GM21576 (cell line): Measurements from ENCODE around the gene PRKCQ.
A peak's percentile ranks its signal among the peaks of the same experiment; 100 is the strongest.

Experiments
- ATAC-seq: cut with Tn5 transposase; IDR thresholded peaks from one replicate; pipeline ENCODE4 v1.9.1; 2021; ENCODE audit warnings: mild to moderate bottlenecking, moderate library complexity; ENCODE audit not compliant: unreplicated experiment

PRKCQ gene

GRCh38 chr10:6410830-6411229 is 169.2 kb downstream of the PRKCQ start:
- no peak for ATAC-seq

DNA sequence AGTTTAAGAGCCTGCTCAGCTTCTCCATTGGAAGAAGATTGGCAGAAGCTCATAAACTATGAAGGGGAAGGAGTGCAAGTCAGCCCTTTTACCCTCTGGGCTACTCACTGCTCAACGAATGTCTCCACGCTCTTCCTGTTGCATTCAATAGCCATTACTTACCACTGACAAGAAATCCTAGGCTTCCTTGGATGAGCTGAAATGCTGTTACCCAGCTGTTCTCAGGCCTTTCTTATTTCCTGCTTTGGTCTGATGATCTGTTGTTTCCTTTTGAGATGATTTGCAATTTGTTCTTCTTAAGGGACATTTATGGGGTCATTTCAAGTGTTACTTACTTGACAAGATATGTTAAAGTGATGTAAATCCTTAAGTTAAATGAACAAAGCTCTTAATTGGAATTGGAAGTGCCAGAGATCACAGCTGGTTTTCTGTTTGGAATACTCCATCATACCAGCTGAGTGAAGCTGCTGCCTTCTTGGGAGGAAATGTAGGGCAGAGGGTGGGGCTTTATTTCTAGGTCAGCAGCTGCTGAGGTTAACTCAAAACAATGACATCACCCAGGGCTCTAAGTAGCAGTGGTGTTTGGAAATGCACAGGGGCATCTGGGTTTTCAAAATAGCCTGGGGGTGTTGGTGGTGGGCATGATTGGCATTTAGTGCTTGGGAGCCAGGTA is 170.0 kb downstream of the PRKCQ start:
- no peak for ATAC-seq

DNA sequence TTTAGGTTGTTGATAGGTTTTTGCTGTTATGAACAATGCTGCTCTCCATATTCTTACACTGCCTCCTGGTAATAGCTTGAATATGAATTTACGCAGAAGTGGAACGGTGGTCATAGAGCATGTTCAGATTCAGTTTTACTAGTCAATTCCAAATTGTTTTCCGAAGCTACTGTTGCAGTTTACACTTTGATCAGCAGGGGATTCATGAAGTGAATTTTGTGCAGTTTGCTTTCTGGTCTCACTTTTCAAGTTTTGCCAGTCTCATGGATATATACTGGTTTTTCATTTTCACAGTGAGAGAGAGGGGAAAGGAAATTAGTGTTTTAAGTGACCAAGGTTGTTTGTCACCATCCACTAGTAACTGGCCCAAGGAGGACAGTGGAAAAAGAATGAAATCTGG is 171.3 kb downstream of the PRKCQ start:
- ATAC-seq: no peak

DNA sequence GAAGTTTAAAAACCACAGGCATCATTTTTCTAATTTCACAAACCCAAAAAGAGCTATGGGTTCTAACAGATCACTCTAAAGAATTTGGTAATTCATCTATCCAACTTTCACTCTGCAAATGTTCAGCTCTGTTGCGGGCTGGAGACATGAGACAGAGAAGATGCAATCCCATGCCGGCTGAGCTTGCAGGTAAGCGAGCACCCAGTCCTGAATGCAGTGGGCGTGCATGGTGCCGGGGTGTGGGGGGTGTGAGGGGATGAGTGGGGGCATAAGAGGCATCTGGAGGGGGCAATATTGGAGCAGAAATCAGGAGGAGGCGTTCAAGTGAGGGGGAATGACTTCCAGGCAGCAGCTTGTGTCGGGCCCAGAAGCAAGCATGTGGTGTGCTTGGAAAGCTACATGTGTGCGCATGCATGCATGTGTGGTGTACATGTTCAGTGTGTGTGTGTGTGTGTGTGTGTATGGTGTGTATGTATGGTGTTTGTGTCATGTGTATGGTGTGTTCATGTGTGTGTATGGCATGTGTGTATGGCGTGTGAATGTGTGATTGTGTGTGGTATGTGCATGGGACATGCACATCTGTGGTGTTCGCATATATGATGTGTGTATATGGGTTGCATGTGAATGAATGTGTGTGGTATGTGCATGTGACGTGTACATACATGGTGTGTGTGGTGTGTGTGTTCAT is 172.9 kb downstream of the PRKCQ start:
- no peak for ATAC-seq

GRCh38 chr10:6406220-6407033 is 173.6 kb downstream of the PRKCQ start:
- no peak for ATAC-seq

DNA sequence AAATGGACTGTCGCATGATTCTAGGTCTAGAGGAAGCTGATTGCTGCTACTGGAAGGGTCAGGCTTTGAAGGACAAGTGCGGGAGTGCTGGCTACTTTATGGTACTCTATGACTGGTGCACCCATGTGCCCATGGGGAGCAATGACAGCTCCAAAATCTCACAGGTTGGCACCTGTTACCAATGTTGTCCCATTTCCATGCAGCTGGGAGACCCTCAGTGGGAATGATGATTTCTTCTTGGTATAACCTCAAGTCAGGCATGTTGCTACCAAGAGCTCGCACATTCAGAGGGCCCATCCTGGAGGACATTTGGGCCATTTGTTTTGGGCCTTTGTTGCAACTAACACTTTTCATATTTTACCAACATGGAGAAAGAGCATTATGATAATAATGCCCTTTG is 174.4 kb downstream of the PRKCQ start:
- ATAC-seq: no peak

GRCh38 chr10:6404127-6405072 is 175.7 kb downstream of the PRKCQ start:
- no peak for ATAC-seq

- no peak for ATAC-seq
These were observed 177.1 kb downstream of the PRKCQ start for GRCh38 chr10:6402960-6403359.

DNA sequence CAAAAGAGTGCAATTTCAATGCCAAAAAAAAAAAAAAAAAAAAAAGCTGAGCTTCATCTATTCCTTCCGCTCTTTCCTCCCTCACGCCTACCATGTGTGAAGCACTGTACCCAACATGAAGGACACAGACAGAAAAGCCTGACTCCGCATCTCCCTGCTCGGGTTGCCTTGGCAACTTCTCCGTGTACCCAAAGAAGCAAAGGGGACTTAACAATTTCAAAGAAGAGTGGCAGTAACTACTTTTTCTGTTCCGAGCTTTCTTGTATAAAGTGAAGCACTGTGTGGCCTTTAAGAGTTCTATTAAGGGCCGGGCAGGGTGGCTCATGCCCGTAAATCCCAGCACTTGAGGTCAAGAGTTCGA is 177.7 kb downstream of the PRKCQ start:
- ATAC-seq: no peak

GRCh38 chr10:6401558-6402348 is 178.3 kb downstream of the PRKCQ start:
- ATAC-seq: peak; percentile 79

GRCh38 chr10:6400821-6401465 is 179.1 kb downstream of the PRKCQ start:
- no peak for ATAC-seq

- no peak for ATAC-seq
These were observed 179.7 kb downstream of the PRKCQ start for GRCh38 chr10:6400331-6400730.

DNA sequence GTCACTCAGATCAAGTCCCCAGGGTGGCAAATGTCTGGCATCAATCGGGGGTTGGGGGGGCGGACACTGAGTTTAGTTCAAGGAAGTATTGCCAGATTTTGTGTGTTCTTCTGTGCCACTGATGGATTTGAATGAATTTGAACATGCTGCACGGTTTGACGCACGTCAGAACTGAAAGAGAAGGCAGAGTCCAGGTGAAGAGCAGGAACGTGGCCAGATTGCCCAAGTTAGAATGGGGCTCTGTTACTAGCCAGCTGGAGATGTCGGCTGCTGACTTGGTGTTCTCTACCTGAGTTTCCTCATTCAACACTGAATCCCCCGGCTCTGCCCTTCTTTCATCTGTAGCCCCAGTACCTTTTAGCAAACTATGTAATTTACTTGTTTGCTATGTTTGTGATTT is 180.2 kb downstream of the PRKCQ start:
- no peak for ATAC-seq

GRCh38 chr10:6399231-6399741 is 180.8 kb downstream of the PRKCQ start:
- no peak for ATAC-seq

- ATAC-seq: no peak
These were observed 181.7 kb downstream of the PRKCQ start for GRCh38 chr10:6398399-6398798.

GRCh38 chr10:6396652-6397051 is 183.4 kb downstream of the PRKCQ start:
- no peak for ATAC-seq

DNA sequence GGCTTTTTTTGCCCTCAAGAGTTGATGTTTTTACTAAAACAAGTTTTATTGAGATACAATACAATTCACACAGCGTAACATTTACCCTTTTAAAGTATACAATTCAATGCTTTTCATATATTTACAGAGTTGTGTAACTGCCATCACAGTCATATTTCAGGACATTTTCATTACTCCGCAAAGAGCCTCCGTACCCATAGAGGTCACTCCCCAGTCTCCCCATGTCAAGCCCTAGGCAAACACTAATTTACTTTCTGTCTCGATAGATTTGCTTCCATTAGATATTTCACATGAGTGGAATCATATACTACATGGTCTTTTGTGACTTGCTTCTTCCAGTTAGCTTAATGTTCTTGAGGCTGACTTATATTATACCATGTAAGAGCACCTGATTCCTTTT is 183.8 kb downstream of the PRKCQ start:
- no peak for ATAC-seq

DNA sequence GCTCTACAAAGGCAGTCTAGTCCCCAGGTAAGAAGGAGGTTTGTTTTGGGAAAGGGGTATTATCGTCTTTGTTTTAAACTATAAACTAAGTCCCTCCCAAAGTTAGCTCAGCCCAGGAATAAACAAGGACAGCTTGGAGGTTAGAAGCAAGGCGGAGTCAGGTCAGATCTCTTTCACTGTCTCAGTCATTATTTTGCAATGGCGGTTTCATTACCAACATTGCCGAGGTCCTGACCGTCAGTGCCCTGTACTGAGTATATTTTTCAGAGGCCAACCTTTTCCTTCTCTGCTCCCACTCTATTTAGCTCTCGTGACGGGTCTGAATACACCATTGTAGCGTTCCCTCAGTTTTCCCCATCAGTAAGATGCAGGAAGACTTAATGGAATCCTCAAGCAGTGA is 184.5 kb downstream of the PRKCQ start:
- no peak for ATAC-seq

DNA sequence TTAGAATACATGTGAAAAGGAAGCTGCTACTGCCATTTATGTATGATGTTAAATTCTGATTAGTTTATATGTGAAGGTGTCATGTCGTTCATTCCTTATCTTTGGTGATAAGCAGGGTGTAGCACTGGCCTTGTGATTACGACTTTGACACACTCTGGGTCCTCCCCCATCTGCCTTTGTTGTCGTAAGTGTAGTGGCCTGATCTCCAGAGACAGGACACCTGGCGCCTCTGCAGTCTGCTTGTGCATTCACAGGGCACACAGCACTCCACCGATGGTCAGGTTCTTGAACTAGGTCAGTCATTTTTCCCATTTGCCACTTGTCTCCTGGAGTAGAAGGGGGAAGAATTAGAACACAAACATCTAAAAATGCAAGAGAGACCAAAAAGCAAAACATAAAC is 186.0 kb downstream of the PRKCQ start:
- ATAC-seq: no peak
